SK-MEL-5 (cell line): ENCODE results near the gene CHCHD6. TPM values are rescaled to one million over a fixed set of nuclear protein-coding genes. Genes with fewer than 3 reads are reported as not detected.
A peak's percentile ranks its signal among the peaks of the same experiment; 100 is the strongest.

Experiments used
- DNase-seq: peaks from one replicate; pipeline ENCODE4 v3.0.0-alpha.2; 2016; ENCODE audit warnings: low read depth, low spot score
- in situ Hi-C: cut with HindIII; loops from 2 replicates; pipeline ENCODE4 v1.10.0; 2016; ENCODE audit warnings: low sequenced_read_pairs, high pct_unique_total_duplicates, low pct_unique_long_range_greater_than_20kb
- total RNA-seq: library from RNA; depleted of rRNA; stranded (reverse); fragments of >200 nt; shearing (Covaris generic); gene quantifications from 2 replicates; pipeline ENCODE4 v1.2.3, GENCODE V29; 2014; rRNA removed

CHCHD6 gene
- total RNA-seq, 1 experiment from 2014 or later, result 104 TPM

DNA sequence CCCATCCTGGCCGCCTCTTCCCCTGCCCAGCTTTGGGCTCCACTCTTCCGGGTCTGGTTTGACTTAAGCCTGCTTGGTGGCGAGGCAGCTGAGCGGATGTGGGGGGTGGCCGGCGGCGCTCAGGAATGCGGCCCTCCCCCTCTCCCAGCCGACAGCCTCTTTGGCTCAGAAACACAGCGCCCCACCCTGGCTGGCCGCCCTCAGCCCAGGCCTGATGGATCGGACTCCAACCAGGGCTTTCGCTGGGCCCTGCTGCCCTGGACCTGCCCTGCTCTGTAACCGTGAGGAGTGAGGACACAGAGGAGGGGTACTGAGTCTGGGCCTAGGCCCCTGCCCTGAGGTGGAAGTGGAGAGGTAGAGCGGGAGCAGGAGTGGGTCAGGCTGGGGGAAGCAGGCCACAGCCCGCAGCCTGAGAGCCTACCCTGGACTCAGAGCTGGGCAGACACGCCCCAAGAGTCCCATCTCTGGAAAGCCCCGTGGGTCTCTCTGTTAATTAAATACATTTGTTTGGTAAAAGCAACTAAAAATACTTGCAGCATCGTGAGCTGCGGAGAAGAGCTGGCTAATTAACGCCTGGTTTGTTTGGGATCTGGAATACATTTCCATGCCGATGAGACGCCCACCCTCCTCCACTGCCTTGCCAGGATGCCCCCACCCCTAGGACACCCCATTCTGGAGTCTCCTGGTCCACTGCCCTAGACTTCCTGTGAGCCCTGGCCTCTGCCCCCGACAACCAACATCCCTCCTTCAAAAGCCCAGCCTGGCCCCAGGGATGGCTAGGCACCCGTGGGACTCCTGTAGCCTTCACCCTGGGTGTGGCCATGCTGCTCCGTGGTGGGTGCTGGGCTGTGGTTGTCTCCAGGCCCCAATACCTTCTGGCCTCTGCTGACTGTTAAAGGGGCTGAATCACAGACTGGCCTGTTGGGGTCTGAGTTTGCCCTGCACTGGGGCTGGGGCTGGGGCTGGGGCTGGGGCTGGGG lies 298.4 kb downstream of the CHCHD6 start:
- in situ Hi-C loops, result no loop called here
- DNase-seq, result peak; percentile 90

DNA sequence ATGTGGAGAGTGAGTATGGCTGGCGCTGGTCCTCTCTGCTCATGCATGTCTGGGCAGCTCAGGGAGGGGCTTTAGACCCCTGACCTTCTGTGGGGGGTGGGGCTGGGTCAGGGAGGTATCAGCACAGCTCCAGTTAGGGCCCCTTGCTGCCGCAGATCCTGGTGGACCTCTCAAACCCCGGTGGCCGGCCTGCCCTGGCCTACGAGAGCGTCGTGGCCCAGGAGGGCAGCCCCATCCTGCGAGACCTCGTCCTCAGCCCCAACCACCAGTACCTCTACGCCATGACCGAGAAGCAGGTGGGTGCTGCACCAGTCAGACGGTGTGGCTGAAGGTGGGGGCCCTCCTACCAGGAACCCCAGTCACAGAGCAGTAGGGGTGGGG lies 299.1 kb downstream of the CHCHD6 start:
- no peak for DNase-seq
- in situ Hi-C loops, result no loop called here

GRCh38 chr3:127003601-127004280 lies 299.7 kb downstream of the CHCHD6 start:
- in situ Hi-C loops, result no loop called here
- no peak for DNase-seq

- peak; percentile 55 for DNase-seq
- in situ Hi-C loops, result no loop called here
Observed at GRCh38 chr3:127004641-127005397, 300.8 kb downstream of the CHCHD6 start.

GRCh38 chr3:127005864-127006500 lies 301.9 kb downstream of the CHCHD6 start:
- in situ Hi-C loops, result no loop called here
- DNase-seq, result no peak

DNA sequence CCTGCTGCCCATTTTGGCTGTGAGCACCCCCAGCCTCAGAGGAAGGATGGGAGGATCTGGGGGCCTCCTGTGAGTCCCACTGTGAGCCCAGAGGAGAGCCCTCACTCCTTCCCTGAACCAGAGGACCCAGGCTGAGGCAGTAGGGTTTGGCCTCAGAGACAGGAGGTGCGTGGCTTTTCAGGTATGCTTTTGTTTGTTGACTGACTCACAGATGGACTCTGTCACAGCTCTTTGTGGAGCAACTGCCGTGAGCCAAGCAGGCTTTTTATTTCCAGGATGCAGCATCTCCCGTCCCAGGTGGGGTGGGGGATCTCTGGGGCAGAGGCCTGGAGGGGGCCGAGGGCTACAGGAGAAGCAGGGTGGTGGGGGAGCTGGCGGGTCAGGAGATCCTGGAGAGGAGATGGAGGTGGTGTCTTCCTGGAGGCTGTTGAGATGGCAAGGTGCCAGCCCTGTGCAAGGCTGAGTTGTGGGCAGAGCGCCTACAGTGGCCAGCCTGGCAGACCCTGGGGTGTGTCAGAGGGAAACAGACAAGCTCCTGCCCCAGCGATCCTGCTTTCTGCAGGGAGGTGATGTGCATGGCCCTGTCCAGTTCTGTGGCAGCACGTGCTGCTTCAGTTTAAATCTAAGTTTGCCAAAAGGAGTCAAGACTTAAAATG lies 302.9 kb downstream of the CHCHD6 start:
- DNase-seq, result no peak
- in situ Hi-C loops, result no loop called here

- in situ Hi-C loops, result no loop called here
- no peak for DNase-seq
Observed at GRCh38 chr3:127008236-127008635, 304.2 kb downstream of the CHCHD6 start.

GRCh38 chr3:127009531-127009930 lies 305.5 kb downstream of the CHCHD6 start:
- in situ Hi-C loops, result no loop called here
- DNase-seq, result no peak

Other genes starting within 250 kb of the CHCHD6 start
- gene ZXDC, start 228.3 kb upstream of the CHCHD6 start, total RNA-seq, result 19.0 and 20.9 TPM in 2 replicates
- 0.05 and 0.21 TPM in 2 replicates for gene UROC1, start 186.5 kb upstream of the CHCHD6 start, total RNA-seq
- 0.77 and 1.7 TPM in 2 replicates for gene CHST13, start 180.1 kb upstream of the CHCHD6 start, total RNA-seq
- gene C3orf22, start 145.3 kb upstream of the CHCHD6 start, total RNA-seq, result not detected in 2 replicates
- gene TXNRD3, start 49.1 kb upstream of the CHCHD6 start, total RNA-seq, result 9.4 and 10.7 TPM in 2 replicates